Islet of Langerhans (tissue), 1 donor: ENCODE measurements around the gene ASRGL1.
A peak's percentile ranks its signal among the peaks of the same experiment; 100 is the strongest.

ENCODE experiments used
- FAIRE-seq: peaks from one replicate; lab custom pipeline; 2011; peaks lifted over from hg19 to GRCh38; lab: Jason Lieb, UNC

The ASRGL1 gene

GRCh38 chr11:62393061-62393611 is 55.9 kb downstream of the ASRGL1 start:
- FAIRE-seq, result no peak

DNA sequence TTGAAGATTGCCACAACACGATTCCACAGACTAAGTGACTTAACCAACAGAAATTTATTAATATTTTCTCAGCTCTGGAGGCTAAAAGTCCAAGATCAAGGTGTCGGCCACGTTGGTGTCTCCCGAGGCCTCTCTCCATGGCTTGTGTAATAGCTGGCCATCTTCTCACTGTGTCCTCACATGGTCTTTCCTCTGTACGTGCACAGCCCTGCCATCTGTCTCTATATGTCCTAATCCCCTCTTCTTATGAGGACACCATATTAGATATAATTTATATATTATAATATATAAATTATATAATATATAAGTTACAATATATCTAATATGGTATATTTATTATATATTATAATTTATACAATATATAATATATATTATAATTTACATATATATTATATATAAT is 56.5 kb downstream of the ASRGL1 start:
- no peak for FAIRE-seq

DNA sequence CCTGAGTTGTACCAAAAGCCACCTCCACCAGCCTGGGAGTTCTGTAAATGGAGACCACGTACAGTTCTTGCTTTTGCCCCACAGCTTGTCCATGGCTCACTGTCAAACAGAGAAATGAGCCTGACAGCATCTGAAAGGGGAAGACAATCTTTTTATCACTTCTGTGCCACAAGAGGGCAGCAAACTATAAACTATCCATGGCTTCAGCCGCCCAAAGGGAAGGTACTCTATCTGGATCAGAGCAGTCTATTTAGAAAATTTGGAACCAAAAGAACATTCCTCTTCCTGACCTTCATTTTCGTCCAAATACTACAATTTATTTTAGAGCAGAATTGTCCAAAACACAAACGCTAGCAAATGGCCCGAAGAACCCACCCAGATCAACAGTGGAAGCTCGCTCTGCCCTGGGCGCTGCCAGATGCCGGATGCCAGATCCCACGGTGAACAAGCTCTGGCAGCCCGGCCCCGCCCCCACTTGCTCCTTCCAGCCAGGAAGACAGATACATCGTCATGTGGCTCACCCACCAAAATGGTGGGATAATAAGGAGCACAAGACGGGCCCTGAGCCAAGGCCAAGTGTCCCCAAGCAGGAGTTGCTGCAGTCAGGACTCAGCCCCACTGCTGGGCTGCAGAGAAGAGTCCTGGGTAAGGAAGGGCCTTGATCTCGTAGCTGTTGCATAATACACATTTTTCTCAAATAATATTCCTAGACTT is 57.7 kb downstream of the ASRGL1 start:
- peak; percentile 73 for FAIRE-seq

- no peak for FAIRE-seq
These were observed 58.8 kb downstream of the ASRGL1 start for GRCh38 chr11:62395885-62396551.

DNA sequence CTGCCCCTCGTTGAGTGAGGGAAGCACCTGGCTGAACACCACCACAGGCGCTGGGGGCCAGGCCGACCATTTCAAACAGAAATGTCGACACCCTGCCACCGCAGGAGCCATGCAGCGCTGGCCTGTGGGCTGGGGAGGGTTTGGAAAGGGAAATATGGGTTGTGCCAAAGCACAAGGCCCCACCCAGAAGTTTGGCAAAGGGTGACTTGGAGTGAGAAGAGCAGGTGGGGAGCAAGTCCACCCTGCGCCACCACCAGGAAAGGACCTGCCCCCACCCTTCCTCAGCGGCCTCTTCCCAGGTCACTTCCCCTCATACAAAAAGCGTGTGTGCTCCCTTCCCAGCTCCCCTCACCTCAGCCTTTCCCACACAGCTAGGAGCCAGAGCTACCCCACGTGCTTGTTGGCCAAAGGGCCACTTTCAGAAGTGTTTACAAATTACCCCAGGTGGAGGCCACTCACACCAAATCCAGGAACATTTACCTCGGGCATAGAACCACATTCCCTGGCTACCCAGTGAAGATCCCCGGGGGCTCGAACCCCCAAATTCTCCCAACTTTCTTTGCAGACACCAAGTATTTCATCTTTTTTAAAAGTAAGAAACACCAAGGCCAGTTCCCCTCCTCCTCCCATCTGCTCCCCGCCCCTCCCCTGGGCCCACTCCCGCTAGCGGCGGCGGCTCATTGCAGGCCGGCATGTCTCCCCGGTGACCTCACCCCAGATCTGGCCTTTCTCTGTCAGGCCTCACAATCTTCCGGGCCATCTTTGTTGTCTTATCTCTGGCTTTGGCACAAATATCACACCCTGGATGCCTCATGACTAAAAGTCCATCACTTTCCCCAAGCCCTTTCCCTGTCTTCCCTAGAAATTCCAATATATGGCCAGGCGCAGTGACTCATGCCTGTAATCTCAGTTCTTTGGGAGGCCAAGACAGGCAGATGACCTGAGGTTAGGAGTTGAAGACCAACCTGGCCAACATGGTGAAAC is 61.1 kb downstream of the ASRGL1 start:
- FAIRE-seq, result no peak

GRCh38 chr11:62399172-62399877 is 62.1 kb downstream of the ASRGL1 start:
- FAIRE-seq, result no peak

DNA sequence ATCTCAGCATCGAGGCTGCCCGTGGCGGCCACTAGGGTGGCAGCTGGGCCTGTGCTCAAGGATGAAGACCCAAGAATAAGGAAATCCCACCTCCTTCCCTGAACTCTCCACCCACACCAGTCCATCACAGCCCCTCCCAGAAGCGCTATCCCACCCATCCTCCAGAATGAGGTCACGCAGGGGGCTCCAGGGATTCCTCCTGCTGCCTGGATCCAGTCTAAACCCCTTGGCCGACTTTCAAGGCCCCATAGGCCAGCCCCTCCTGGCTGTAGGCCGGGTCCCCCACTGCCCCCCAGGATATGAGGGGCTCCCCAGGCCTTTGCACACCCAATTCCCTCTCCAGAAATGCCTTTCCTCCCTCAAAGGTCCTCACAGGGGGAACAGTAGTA is 62.6 kb downstream of the ASRGL1 start:
- FAIRE-seq, result no peak

DNA sequence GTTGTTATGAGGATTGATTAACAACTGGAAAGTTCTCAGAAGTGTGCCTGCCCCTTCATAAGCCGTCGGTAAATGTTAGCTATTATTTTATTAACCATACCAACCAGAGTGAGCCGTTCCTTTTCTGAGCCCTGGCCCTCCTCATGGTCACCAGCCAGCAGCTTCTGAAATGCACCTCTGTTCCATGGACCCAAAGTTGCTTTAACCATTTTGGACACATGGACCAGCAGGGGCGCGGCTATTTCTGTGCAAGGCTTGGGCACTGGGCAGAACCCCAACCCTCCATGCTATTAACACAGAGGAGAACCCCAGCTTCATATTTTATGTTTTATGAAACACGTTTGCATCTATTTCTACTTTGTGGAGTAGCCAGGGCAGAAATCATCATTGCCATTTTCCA is 63.0 kb downstream of the ASRGL1 start:
- no peak for FAIRE-seq

DNA sequence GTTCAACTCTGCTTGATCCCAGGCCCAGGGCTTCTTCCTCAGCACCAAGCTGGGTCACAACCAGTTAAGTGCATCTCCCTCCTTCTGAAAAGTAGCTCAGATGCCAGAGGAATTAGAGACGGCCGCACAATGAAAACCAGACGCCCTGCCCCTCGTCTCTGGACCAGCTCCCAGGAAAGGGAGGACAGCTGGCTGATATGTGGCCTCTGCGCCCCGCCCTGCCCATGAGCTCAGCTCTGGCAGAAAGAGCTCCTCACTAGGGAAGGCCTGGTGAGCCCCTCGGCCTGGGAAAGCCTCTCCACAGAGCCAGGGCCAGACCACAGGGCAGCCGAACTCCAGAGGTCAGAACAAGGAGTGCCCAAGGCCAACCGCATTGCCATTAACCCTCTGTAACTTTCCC is 63.5 kb downstream of the ASRGL1 start:
- FAIRE-seq, result no peak

- FAIRE-seq, result no peak
These were observed 64.1 kb downstream of the ASRGL1 start for GRCh38 chr11:62401356-62401755.

- no peak for FAIRE-seq
These were observed 64.6 kb downstream of the ASRGL1 start for GRCh38 chr11:62401811-62402210.

DNA sequence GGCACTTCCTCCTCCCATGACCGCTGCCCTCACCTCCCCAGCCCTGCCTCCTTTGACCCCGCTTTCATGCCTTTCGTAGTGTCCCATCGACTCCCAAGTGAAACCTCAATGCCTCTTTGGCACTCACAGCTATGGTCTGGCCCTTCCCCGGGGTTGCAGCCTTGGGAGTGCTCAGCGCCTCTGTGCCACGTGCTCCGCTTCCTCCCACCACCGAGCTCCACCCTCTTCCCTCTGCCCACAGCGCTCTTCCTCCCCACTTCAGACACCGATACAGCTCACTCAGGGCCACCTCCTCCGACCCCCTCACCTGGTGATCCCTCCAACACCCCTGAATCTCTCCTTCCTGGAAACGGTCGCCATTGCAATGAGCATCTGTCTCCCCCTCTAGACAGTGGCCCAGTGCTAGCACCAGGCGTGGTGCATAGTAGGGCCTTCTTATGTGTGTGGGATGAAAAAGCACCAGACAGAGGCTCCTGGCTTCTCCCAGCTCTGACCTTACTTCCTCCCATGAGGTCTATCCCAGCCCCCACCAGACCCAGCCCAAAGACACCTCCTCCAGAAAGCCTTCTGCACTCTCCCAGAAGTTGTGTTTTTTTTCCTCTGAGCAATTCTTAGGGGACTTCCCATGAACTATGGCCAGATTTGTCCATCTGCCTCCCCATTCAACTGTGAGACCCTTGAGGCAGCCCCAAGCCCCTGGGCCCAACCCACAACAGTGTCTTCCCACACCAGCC is 65.1 kb downstream of the ASRGL1 start:
- no peak for FAIRE-seq

GRCh38 chr11:62402960-62403730 is 65.9 kb downstream of the ASRGL1 start:
- no peak for FAIRE-seq

DNA sequence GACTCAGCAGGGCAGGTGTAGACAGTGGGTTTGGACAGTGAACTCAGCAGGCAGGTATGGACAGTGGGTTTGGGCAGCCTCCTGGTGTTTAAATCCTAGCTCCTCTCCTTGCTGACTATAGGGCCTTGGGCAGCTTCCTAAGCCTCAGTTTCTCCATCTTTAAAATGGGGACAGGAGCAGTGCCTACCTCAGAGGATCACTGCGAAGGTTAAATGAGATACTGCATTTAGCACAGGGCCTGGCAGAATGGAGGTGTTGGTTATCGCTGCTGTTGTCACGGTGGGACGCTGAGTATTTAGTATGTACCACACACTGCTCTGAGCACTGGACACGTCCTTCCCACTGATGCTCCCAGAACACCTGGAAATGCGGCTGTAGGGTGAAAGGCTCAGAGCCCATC is 67.2 kb downstream of the ASRGL1 start:
- FAIRE-seq, result no peak

GRCh38 chr11:62404901-62405300 is 67.7 kb downstream of the ASRGL1 start:
- FAIRE-seq, result no peak

GRCh38 chr11:62406034-62406433 is 68.8 kb downstream of the ASRGL1 start:
- no peak for FAIRE-seq

- FAIRE-seq, result no peak
These were observed 72.6 kb downstream of the ASRGL1 start for GRCh38 chr11:62409831-62410230.

- no peak for FAIRE-seq
These were observed 73.7 kb downstream of the ASRGL1 start for GRCh38 chr11:62410972-62411371.

GRCh38 chr11:62411524-62411923 is 74.3 kb downstream of the ASRGL1 start:
- FAIRE-seq, result no peak

DNA sequence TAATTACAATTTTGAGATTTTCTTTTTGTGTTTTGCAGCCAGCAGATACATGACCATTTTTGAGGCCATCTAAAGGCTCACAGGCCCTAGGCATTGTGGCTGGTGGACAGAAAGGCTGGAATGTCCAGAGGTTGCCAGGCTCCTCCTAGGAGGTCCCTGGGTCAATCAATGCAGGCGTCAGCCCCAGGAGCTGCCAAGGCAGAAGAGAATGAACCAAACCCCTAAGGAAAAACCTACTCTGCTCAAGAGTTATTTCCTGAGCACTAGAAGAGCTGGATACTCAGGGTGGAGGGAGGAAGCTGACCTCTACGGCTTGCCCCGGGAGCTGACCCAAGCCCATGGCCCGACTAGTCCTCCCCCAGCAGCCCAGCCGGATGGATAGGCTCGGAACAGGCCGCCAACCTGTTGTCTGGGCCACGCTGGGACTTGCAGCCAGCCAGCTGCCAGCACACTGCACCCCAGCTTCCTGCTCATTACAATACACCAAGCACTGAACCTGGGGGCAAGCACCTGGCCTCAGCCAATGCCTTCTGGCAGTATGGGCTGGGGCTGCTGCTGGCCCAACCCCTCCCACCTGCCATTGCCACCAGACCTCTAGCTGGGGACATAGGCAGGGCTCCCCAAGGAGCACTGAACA is 75.9 kb downstream of the ASRGL1 start:
- FAIRE-seq, result no peak
